ENCODE data around the gene R3HDM1.
A peak's percentile ranks its signal among the peaks of the same experiment; 100 is the strongest.
"Not testable (repeated sequence)": the region's sequence is repeated elsewhere in the genome, so short reads cannot be mapped to it uniquely, and the experiment has no call there.

The R3HDM1 gene

DNA sequence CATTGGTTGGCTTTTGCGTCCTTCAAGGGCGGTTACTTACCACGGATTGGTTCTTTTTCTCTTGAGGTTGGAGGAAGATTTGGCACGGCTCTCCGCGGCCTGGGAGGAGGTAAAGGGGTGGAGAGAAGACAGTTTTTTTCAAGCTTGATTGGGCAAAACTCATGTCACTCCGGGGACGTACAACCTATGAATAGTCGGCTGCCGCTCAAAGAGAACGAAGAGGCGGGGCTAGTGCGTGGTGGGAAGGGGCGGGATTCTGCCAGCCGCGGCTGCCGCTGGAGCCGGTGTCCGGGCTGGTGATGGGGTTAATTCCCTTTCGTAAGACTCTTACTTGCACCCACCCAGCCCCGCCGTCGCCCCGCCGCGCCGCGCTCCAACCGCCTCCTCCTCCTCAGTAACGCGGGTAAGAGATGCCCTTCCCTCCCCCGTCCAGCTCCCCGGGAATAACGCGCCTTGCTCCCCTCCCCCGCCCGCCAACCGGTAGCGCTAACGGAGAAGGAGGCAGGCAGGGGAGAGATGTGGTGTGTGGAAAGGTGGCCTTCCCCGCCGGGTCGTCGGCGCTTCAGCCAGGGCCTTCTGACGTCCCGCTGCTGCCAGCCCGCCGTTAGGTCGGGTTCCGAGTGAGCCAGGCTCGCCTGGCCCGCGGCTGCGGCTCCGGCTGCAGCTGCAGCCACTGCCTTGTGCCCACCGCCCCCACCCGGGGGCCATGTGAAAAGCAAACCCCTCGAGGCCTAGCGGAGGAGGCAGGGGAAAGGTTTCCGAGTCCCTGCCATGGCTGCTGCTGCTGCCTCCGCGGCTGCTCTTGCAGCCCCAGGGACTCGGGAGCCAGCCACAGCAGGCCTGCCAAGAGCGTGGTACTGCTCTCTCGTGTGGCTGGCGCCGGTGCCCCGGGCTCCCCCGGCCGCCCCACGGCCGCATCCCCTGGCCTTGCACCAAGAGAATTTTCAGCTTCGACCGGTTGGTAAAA is at the start of gene R3HDM1:
R3HDM1 (plus strand) TSS at position 254 of the 967 bp plus-strand sequence. CDS start 73,362 bp downstream, outside the sequence.
- peak; percentile 78 to 95 for DNase-seq (ENCODE audit: low read depth in 2 of 2)

DNA sequence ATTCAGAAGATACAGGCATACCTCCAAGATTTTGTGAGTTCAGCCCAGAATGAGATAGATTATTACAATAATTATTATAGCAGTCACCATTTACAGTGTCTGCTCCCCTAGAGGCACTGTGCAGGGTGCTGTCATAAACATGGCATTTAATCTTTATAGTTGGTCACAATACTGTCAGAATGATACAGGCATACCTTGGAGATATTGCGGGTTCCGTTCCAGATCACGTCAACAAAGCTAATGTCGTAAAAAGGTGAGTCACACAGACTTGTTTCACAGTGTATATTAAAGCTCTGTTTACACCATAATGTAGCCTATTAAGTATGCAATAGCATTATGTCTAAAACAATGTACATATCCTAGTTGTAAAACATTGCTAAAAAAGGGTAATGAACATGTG is 45.8 kb upstream of the R3HDM1 start:
- no peak for DNase-seq (ENCODE audit: low read depth in 2 of 2)

DNA sequence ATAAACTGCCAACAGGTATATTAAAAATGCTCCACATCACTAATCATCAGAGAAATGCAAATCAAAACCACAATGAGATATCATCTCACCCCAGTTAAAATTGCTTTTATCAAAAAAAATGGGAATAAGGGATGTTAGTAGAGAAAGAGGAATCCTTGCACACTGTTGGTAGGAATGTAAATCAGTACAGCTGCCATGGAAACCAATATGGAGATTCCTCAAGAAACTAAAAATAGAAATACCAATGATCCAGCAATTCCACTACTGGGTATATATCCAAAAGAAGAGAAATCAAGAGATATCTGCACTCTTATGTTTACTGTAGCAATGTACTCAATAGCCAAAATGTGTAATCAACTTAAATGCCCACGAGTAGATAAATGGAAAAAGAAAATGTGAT is 40.9 kb upstream of the R3HDM1 start:
- DNase-seq (ENCODE audit: low read depth in 2 of 2): no peak

DNA sequence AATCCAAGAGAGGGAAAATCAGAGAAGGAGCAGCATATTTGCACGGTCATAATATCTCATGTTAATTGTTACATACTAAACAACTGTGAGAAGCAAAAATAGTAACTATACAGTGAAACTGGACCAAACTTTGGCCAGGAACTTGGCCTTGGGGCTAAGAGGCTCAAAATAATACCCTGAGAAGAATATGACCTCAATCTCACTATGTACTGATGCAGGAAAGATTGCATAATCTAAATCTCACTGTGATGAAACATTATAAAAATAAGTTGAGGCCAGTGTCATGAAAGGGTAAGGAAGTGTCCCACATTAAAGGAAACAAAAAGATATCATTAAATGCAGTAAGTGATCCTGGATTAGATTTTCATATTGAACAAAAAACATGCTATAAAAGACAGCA is 36.8 kb upstream of the R3HDM1 start:
- DNase-seq (ENCODE audit: low read depth in 2 of 2): no peak

DNA sequence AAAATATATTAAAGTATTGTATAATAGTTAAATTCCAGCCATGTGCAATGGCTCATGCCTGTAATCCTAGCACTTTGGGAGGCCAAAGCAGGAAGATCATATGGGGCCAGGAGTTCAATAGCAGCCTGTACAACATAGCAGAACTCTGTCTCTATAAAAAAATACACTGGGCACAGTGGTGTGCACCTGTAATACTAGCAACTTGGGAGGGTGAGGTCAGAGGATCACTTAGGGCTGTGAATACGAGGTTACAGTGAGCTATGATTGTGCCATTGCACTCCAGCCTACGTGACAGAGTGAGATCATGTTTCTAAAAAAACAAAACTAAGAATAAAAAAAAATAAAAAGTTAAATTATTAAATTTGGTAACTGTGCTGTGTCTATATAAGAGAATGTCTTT is 36.4 kb upstream of the R3HDM1 start:
- no peak for DNase-seq (ENCODE audit: low read depth in 2 of 2)

DNA sequence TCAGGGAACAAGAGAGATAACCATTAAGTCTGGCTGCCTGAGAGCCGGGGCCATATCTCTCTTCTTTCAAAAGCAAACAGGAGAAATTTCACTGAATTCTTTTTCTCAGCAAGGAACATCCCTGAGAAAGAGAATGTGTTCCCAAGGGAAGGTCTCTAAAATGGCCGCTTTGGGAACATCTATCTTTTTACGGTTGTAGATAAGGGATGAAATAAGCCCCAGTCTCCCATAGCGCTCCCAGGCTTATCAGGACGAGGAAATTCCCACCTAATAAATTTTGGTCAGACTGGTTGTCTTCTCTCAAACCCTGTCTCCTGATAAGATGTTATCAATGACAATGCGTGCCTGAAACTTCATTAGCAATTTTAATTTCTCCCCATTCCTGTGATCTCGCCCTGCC is 32.7 kb upstream of the R3HDM1 start:
- not testable (repeated sequence) for DNase-seq (ENCODE audit: low read depth in 2 of 2)

DNA sequence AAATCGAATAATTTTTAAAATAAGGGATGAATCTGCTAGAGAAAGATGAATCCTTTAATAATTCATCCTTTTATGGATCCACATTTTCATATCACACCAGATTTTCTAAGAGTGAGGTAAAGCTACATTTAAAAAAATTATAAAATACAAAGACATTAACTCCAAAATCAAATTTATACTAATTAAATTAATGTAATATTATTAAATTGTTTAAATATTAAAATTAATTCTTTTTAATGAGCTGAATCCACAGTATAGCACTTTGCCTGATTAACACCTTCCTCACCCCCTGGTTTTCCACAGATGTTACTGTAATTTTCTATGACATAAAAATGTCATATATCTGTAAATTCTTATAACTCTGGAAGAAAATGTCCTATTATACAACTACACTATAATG is 26.5 kb upstream of the R3HDM1 start:
- no peak for DNase-seq (ENCODE audit: low read depth in 2 of 2)

DNA sequence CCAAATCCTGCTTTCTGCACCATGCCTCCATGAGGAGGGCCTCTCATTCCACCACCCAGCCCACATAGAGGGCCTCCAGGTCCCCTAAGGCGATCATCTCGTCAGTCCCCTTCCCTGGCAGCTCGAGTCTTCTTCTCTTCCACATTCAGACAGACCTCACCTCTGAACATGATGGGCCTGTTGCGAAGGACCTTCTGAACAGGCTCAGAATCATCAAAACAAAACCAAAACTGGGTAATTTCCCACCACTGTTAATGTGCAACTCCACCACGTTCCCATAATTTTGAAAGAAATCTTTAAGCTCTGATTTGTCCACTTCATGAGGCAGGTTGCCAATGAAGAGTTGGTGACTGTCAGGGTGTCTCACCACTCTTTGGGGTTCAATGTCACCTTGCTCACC is 20.7 kb upstream of the R3HDM1 start:
- no peak for DNase-seq (ENCODE audit: low read depth in 2 of 2)

DNA sequence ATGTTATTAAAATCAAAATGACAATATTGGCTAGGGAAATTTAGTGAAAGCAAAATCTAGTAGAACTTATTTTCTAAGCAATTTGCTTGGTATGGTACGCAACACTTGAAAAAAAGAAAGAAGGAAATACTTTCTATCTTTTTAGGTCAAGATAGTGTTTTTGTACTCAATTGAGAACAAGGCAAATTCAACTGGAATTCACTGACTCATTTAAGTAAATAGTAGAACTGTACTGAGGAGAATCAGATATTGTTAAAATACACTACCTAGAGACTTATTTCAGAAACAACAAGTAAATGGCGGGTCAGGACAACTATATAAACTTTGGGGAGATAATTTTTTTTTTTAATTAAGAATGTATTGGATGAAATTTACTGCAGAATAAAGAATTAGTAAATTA is 19.2 kb upstream of the R3HDM1 start:
- DNase-seq (ENCODE audit: low read depth in 2 of 2): no peak

DNA sequence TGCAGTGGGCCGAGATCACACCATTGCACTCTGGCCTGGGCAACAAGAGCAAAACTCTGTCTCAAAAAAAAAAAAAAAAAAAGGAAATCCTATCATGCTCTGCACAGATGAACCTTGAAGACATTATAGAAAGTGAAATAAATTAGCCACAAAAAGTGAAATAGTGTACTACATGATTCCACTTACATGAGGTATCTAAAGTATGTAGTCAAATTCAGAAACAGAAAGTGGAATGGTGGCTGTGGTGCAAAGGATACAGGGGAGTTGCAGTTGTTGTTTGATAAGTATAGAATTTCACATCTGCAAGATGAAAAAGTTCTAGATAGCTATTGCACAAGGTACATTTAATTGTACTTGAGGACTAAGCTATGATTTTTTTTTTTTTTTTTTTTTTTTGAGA is 5.5 kb upstream of the R3HDM1 start:
- no peak for DNase-seq (ENCODE audit: low read depth in 2 of 2)

DNA sequence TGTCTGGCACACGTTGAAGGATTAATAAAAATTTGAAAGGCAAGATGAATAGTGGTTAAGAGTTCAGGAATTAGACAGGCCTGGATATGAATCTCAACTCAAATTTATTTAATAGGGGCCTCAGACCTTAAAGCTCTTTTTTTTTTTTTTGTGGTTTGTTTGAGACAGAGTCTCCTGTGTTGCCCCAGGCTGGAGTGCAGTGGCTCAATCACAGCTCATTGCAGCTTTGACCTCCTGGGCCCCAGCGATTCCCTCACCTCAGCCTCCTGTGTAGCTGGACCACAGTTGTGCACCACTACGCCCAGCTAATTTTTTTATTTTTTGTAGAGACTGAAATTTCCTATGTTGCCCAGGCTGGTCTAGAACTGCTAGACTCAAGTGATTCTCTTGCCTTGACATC is 3.3 kb upstream of the R3HDM1 start:
- no peak for DNase-seq (ENCODE audit: low read depth in 2 of 2)

DNA sequence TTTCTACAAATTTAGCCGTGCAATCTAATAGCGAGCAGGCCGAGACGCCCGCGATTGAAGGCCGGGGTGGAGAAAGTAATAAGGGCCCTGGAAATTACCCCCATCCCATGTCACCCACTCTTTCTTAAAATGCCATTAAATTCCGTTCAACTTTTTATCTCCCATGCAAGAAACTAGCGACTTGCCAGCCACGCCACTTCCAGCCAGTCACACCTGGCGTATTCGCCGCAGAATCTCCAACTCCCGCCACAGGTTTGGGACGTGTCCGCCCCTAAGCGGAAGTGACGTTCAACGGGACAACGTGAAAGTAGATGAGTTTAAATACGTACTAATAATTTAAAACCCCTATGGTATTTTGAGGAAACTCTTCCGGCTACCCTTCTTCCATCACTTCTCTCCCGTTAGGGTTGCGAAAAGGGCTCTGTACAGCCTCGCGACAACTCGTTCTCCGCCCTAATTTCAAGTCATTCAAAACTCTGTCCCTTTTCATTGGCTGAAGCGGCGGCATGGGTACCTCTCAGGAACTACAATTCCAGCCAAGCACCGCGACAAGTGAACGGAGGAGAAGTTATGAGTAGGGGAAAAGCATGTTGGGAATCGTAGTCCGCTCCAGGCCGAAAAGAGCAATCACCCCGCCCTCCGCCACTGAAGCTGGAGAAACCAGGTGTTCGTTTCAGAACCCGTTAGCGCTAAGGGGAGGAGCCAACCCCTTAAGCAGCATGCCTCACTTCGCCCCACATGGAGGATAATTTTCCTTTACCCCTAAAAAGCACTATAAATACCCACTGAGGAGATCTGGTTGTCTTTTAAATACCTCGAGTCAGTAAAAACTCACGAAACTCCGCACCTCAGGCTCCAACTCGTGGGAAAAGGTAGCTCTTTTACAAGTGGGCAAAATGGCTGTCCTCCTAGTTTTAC is 712 bp upstream of the R3HDM1 start, which contains the start of gene ZRANB3:
ZRANB3 (minus strand) TSS at position 906 of the 918 bp plus-strand sequence.
- peak; percentile 81 to 89 for DNase-seq (ENCODE audit: low read depth in 2 of 2)

DNA sequence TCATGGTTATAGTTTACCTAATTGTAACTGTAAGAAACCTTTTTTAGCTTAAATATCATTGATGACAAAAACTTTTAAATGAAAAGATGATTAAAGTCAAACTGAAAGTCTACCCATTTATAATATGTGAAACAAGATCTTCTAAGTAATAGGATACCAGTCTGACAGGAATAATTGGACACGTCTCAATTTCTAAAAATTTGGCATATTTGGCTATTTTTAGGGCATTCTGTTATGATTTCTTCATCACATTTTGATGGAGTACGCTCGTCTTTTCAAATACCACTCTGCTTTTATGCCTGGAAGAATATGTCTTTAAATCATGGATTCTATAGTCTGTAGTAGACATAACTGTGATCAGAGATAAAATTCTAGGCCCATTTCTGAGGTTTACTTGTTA is 1.3 kb downstream of the R3HDM1 start:
- DNase-seq (ENCODE audit: low read depth in 2 of 2): no peak

DNA sequence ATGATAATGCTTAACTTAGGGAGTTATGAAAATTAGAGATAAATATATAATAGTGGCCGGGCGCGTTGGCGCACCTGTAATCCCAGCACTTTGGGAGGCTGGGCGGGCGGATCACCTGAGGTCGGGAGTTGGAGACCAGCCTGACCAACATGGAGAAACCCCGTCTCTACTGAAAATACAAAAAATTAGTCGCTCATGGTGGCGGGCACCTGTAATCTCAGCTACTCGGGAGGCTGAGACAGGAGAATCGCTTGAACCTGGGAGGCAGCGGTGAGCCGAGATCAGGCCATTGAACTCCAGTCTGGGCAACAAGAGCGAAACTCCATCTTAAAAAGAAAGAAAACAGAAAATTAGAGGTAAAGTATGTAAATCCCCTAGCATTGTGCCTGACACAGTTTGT is 2.3 kb downstream of the R3HDM1 start:
- not testable (repeated sequence) for DNase-seq (ENCODE audit: low read depth in 2 of 2)

DNA sequence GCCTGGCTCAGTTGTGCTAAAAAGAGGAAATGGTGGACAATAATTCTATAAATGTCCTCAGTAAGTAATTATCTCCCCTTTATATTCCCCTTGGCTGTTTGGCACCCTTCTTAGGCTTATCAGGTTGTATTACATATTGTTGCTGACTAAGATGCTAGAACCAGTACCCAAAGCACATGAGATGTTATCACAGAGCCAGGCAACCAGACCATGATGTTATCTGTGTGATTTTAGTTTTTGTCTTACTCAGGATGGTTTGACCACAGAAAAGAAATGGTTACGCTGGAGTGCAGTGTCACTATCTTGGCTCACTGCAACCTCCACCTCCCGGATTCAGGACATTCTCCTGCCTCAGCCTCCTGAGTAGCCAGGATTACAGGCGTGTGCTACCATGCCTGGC is 15.2 kb downstream of the R3HDM1 start:
- DNase-seq (ENCODE audit: low read depth in 2 of 2): no peak

DNA sequence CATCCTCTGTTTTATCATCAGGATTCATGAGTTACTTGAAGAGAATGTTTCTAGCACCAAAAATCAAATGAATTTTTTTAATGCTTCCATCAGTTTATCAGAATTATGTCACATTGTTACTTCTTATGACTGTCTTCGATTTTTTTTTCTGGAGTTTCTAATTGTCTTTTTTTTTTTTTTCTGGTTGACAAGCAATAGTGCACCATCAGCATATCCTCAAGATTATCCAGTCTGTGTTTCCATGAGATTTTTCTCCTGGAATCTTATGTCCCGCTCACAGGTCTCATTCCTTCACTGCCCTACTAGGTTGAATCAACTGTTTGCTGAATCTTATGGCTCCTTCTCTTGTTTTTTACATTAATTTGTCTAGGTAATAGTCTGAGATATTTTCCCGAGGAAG is 16.0 kb downstream of the R3HDM1 start:
- DNase-seq (ENCODE audit: low read depth in 2 of 2): no peak

DNA sequence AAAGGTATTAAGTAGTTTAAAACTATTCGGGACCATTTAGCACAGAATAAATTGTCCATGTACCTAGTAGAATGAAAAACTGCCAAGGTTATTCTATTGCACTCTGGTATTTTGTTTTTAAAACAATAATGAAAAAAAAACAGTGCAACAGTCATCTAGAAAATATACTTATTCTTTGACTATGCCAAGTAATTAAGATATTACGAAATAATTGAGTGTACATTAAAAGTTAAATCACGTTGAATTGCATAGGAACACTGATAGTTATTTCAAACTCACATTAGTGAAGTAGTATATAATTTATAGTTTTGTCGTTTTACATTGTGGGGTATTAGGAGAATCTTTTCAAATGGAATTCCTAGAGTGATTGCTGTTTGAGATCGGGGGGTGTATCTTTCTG is 20.1 kb downstream of the R3HDM1 start:
- no peak for DNase-seq (ENCODE audit: low read depth in 2 of 2)

DNA sequence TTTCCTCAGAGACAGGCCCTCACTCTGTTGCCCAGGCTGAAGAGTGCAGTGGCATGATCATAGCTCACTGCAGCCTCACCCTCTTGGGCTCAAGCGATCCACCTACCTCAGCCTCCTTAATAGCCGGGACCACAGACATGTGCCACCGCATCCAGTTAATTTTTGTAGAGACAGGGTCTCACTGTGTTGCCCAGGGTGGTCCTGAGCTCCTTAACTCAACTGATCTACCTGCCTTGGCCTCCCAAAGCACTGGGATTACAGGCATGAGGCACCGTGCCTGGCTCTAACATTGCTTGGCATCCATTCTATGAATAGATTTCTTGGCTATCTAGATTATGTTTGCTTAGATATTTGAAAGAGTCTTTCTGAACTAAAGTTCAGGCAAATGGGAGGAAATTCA is 21.6 kb downstream of the R3HDM1 start:
- no peak for DNase-seq (ENCODE audit: low read depth in 2 of 2)

DNA sequence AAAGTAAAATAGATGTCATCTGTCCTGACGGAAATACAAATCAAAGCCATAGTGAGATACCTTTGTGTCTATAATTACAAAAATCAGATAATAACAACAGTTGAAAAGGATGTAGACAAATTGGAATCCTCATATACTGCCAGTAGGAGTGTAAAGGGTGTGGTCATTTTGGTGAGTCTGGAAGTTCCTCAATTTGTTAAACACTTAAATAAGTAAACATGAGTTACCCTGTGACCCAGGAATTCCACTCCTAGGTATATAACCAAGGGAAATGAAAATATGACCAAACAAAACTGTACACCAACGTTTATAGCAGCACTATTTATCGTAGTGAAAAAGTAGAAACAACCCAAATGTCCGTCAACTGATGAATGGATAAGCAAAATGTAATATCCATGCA is 24.0 kb downstream of the R3HDM1 start:
- no peak for DNase-seq (ENCODE audit: low read depth in 2 of 2)

DNA sequence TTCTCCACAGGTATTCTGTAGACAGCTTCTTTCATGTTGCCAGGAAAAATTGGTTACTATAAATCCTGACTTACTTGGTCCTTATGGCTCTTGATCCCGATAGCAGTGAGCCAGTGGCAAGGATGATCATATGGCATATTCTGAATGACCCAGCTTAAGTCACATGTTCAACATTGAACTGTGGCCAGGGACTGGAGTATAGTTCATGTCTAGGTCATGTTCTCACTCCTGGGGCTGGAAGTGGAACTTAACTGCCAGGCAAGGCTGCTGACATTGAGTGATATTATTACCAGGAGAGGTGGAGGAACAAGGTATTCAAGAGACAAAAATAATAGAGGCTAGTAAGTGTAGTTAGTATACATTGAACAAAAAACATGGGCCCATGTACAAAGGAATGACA is 26.2 kb downstream of the R3HDM1 start:
- no peak for DNase-seq (ENCODE audit: low read depth in 2 of 2)

DNA sequence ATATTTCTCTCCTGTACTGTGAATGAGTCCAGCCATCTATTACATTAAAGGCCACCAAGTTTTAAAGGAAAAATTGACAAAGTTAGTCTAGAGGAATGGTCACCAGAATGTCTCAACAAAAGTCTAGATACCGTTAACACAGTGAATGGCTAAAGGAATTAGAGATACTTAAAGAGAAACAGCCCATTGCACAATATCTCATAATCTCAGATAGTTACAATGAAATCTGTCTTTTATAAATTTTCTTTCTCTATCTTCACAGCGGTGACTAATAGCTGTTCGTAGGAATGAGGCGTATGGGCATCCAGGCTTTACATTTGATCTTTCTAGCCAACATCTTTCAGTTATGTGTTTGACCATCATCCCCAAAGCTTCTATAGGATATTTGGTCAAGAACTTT is 30.6 kb downstream of the R3HDM1 start:
- DNase-seq (ENCODE audit: low read depth in 2 of 2): no peak

DNA sequence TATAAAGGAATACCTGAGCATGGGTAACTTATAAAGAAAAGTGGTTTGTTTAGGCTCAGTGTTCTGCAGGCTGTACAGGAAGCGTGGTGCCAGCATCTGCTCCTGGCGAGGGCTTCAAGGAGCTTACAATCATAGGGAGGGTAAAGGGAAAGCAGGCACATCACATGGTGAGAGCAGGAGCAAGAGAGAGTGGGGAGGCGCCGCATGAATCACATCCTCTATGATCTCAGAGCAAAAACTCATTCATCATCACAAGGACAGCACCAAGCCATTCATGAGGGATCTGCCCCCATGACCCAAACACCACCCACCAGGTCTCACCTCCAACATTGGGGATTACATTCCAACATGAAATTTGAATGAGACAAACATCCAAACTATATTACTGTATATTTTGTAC is 32.5 kb downstream of the R3HDM1 start:
- no peak for DNase-seq (ENCODE audit: low read depth in 2 of 2)

DNA sequence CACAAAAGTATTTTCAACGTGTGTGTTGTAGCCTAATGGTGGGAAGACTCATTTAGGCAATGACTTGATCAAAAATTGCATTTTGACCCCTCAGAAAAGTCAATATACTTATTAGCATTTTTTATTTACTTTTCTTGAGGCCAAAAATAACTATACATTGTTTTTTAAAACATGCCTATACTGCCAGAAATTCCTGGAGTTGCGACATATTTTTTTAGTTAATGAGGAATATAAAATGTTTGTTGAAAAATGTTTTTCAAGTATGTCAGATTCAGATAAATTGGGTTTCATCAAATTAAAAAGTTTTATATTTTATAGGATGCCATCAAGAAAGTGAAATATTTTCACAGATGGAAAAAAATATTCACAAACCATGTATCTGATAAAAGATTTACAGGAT is 39.6 kb downstream of the R3HDM1 start:
- no peak for DNase-seq (ENCODE audit: low read depth in 2 of 2)
